Stimulated activated CD8-positive, alpha-beta memory T cell treated with anti-CD3 and anti-CD28 coated beads, Interleukin-15, amount 100 ng/mL, for 24 hours (primary cell): ENCODE data around the gene NR0B1.

ENCODE experiments used
- DNase-seq: peaks from one replicate; pipeline ENCODE4 v3.0.0-alpha.2; 2020; ENCODE audit warnings: low read depth

NR0B1 gene

DNA sequence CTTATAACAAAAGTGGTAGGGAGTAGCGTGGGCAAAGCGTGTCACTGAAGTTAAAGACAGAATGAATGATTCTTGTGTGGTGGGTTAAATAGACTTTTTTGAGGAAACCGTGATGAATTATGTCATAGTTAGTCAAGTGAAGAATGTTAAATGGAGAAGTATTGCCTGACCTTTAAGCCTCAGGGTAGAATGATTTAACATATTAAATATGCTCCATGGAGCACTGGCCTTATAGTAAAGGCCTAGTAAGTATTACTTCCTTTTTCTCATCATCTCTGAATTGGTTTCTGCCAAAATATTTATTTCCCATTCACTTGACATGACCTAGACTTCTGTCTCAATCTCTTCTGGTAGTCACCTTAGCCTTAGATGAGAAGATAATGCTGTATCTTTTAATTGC is 38.6 kb downstream of the NR0B1 start:
- DNase-seq: no peak

DNA sequence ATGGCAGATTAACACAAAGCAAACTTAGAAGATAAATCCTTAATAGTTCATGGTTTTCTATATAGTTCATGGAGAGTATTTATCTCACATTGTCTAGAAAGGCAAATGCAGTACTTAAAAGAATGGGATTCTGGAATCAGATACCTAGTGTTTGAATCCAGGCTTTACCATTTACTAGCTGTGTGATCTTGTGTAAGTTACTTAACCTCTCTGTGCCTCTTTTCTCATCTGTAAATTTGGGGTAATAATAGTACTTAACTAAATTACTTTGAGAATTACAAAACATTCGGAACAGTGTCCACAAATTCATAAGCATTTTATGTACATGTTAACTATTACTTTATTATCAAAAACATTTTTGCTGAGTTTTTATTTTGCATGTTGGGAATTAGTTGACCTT is 46.4 kb downstream of the NR0B1 start:
- DNase-seq: no peak

DNA sequence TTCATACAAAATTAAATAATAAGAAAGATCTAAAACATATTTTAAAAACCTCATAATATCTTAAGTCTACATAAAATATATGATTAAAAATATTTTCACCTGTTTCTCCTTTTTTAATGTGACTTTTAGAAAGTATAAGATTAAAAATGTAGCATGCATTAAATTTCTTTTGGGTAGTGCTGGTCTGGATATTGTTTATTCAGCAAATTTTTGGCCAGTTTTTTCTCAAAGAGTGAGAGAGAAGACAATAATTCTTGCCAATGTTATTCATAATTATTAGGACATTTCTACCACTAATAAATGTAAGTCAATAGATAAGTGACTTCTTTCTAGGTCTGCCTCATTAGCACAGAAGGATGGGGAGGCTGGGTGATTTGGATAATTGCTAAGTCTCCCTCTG is 48.2 kb downstream of the NR0B1 start:
- no peak for DNase-seq

DNA sequence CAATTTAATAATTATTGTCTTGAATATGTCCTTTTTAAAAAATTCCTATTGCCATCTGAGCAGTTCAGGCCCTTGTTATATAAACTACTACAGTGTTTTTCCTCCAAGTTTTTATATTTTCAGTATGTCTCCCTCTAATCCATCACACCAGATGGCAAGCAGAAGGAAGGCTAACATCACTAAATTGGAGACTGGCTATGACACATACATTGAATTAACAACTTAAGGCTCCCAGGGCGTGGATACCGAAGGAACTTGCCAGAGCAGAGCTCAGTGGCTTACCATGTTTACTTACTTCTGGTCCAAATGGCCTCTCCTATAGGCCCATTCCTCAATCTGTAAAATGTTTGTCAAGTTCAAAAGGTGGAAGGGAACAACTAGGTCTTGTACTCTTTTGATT is 49.3 kb downstream of the NR0B1 start:
- DNase-seq: no peak
